H1 (cell line): ENCODE data around the gene FEV. TPM values are rescaled to one million over a fixed set of nuclear protein-coding genes. Genes with fewer than 3 reads are reported as not detected.

Experiments
- CTCF ChIA-PET: fragments of 300-600 bp; sonication (Branson Sonifier 250); formaldehyde crosslinking; loops from one replicate; lab custom pipeline; 2021; ENCODE audit not compliant: partially characterized antibody; lab: Charles Lee
- POLR2A ChIA-PET: fragments of 300-600 bp; sonication (Branson Sonifier 250); formaldehyde crosslinking; loops from one replicate; lab custom pipeline; 2021; ENCODE audit warnings: inconsistent platforms; ENCODE audit not compliant: partially characterized antibody; lab: Charles Lee
- DNase-seq, 2 experiments: peaks; one replicate each; pipeline versions ENCODE4 v3.0.0 to v3.0.0-alpha.2; 2010 to 2022; ENCODE audit warnings: low spot score in 2 of 2, low read depth in 1 of 2, mixed read lengths in 1 of 2
- FAIRE-seq: peaks from 2 replicates; lab custom pipeline; 2011; peaks lifted over from hg19 to GRCh38; lab: Jason Lieb, UNC
- H2AFZ ChIP-seq: 2 replicates; pipeline ENCODE4 v1.8.1; 2012; ENCODE audit warnings: low read length, inconsistent platforms
- H2AK5ac ChIP-seq: 2 replicates; pipeline ENCODE4 v1.6.1; 2013; ENCODE audit warnings: low read depth, low read length
- H2BK120ac ChIP-seq: replicated peaks from 2 replicates; pipeline ENCODE3; 2013; ENCODE audit warnings: low read depth, low read length, inconsistent platforms
- H2BK12ac ChIP-seq: 2 replicates; pipeline ENCODE4 v1.6.1; 2013; ENCODE audit warnings: low read depth, low read length
- H2BK15ac ChIP-seq: 2 replicates; pipeline ENCODE4 v1.6.1; 2013; ENCODE audit warnings: low read length
- H2BK20ac ChIP-seq: 2 replicates; pipeline ENCODE4 v1.6.1; 2013; ENCODE audit warnings: low read length
- H2BK5ac ChIP-seq: 2 replicates; pipeline ENCODE4 v1.6.1; 2013; ENCODE audit warnings: low read depth, low read length
- H3K14ac ChIP-seq: 2 replicates; pipeline ENCODE4 v1.6.1; 2013; ENCODE audit warnings: inconsistent platforms; ENCODE audit not compliant: insufficient read length
- H3K18ac ChIP-seq: 2 replicates; pipeline ENCODE4 v1.6.1; 2013; ENCODE audit warnings: low read length; ENCODE audit errors: extremely low read depth
- H3K23ac ChIP-seq: 2 replicates; pipeline ENCODE4 v1.6.1; 2013; ENCODE audit warnings: inconsistent platforms; ENCODE audit not compliant: insufficient read length
- H3K23me2 ChIP-seq: 2 replicates; pipeline ENCODE4 v1.6.1; 2013; ENCODE audit warnings: low read depth, low read length
- H3K27ac ChIP-seq: 2 replicates; pipeline ENCODE4 v1.6.1; 2011; ENCODE audit warnings: low read depth, low read length, inconsistent platforms
- H3K27me3 ChIP-seq, 4 experiments: replicated peaks in 1 of 4; 1 replicate in 1 of 4; 2 replicates in 3 of 4; pipeline versions ENCODE4 v1.6.1 to v1.8.1; 2011 to 2013; ENCODE audit warnings: low read length in 3 of 4, mild to moderate bottlenecking in 3 of 4, inconsistent platforms in 2 of 4, mixed read lengths in 2 of 4, moderate library complexity in 1 of 4; ENCODE audit not compliant: control insufficient read depth in 3 of 4, insufficient read depth in 3 of 4; ENCODE audit errors: extremely low read depth in 1 of 4
- H3K36me3 ChIP-seq, 4 experiments: 2 replicates each; pipeline versions ENCODE4 v1.6.1 to v1.8.1; 2011 to 2013; ENCODE audit warnings: mild to moderate bottlenecking in 4 of 4, low read length in 3 of 4, moderate library complexity in 2 of 4, control low read depth in 1 of 4, inconsistent platforms in 1 of 4; ENCODE audit not compliant: insufficient read depth in 4 of 4, control insufficient read depth in 2 of 4
- H3K4ac ChIP-seq: replicated peaks from 2 replicates; pipeline ENCODE3; 2013; ENCODE audit warnings: low read length, low read depth, mixed read lengths, inconsistent platforms; ENCODE audit not compliant: insufficient read length
- H3K4me1 ChIP-seq, 4 experiments: replicated peaks in 1 of 4; 1 replicate in 1 of 4; 2 replicates in 3 of 4; pipeline versions ENCODE4 v1.6.1 to v1.8.1; 2011 to 2013; ENCODE audit warnings: low read length in 3 of 4, inconsistent platforms in 2 of 4, mixed read lengths in 1 of 4; ENCODE audit not compliant: insufficient read depth in 4 of 4, control insufficient read depth in 3 of 4
- H3K4me2 ChIP-seq, 2 experiments: 2 replicates each; pipeline versions ENCODE4 v1.6.1 to v1.8.1; 2011 to 2013; ENCODE audit warnings: low read depth in 2 of 2, low read length in 2 of 2, control low read depth in 1 of 2, inconsistent platforms in 1 of 2, mild to moderate bottlenecking in 1 of 2; ENCODE audit not compliant: insufficient read depth in 1 of 2
- H3K4me3 ChIP-seq, 4 experiments: fragments of 200-600, 300-600 bp in 1 of 4; sonication (generic), shearing (Covaris generic), sonication (Bioruptor Twin) in 1 of 4; 2 replicates each; pipeline versions ENCODE4 v1.5.1 to v1.8.1; 2011 to 2016; ENCODE audit warnings: low read length in 4 of 4, low read depth in 3 of 4, control low read depth in 2 of 4, inconsistent platforms in 2 of 4, mild to moderate bottlenecking in 2 of 4, mixed read lengths in 1 of 4, moderate library complexity in 1 of 4; ENCODE audit not compliant: insufficient read depth in 2 of 4; ENCODE audit errors: extremely low read depth in 1 of 4
- H3K56ac ChIP-seq: replicated peaks from 2 replicates; pipeline ENCODE3; 2013; ENCODE audit warnings: low read depth, mild to moderate bottlenecking, mixed read lengths, low read length, inconsistent platforms; ENCODE audit not compliant: insufficient read length
- H3K79me1 ChIP-seq: 2 replicates; pipeline ENCODE4 v1.6.1; 2013; ENCODE audit warnings: low read depth, low read length, control low read depth
- H3K79me2 ChIP-seq, 2 experiments: 2 replicates each; pipeline versions ENCODE4 v1.6.1 to v1.8.1; 2012 to 2013; ENCODE audit warnings: low read length in 2 of 2, mild to moderate bottlenecking in 2 of 2, inconsistent platforms in 1 of 2; ENCODE audit not compliant: insufficient read depth in 2 of 2, control insufficient read depth in 1 of 2
- H3K9ac ChIP-seq, 4 experiments: replicated peaks in 1 of 4; 1 replicate in 1 of 4; 2 replicates in 3 of 4; pipeline versions ENCODE4 v1.6.1 to v1.8.1; 2011 to 2013; ENCODE audit warnings: low read depth in 3 of 4, low read length in 3 of 4, control low read depth in 2 of 4, mild to moderate bottlenecking in 2 of 4, moderate library complexity in 2 of 4, inconsistent platforms in 1 of 4; ENCODE audit errors: extremely low read depth in 1 of 4
- H3K9me3 ChIP-seq, 2 experiments: 2 replicates each; pipeline versions ENCODE4 v1.6.1 to v1.8.1; 2012 to 2013; ENCODE audit warnings: mild to moderate bottlenecking in 2 of 2, moderate library complexity in 2 of 2, control low read depth in 1 of 2, inconsistent platforms in 1 of 2, low read depth in 1 of 2, low read length in 1 of 2, mixed read lengths in 1 of 2; ENCODE audit not compliant: insufficient read depth in 2 of 2
- H4K20me1 ChIP-seq, 2 experiments: replicated peaks in 1 of 2; 2 replicates each; pipeline versions ENCODE3 to v1.8.1; 2011 to 2013; ENCODE audit warnings: inconsistent platforms in 2 of 2, low read length in 2 of 2, mild to moderate bottlenecking in 1 of 2; ENCODE audit not compliant: insufficient read depth in 2 of 2, control insufficient read depth in 1 of 2
- H4K5ac ChIP-seq: 2 replicates; pipeline ENCODE4 v1.6.1; 2013; ENCODE audit warnings: low read length, low read depth, mixed read lengths, inconsistent platforms; ENCODE audit not compliant: insufficient read length
- H4K8ac ChIP-seq: 2 replicates; pipeline ENCODE4 v1.8.0; 2013; ENCODE audit warnings: mild to moderate bottlenecking, moderate library complexity, low read length, inconsistent platforms; ENCODE audit not compliant: insufficient read depth; ENCODE audit errors: extremely low read depth
- H4K91ac ChIP-seq: replicated peaks from 2 replicates; pipeline ENCODE3; 2013; ENCODE audit warnings: low read length, mixed read lengths, inconsistent platforms; ENCODE audit not compliant: insufficient read length
- ASH2L ChIP-seq: fragments of 200-600, 300-600 bp; sonication (generic); IDR thresholded peaks from one replicate; pipeline ENCODE4 v1.7.1; 2017; ENCODE audit warnings: low read length
- CBX5 ChIP-seq: fragments of 300-800, 300-1000 bp; sonication (generic); IDR thresholded peaks from 2 replicates; pipeline ENCODE4 v1.7.1; 2016; ENCODE audit warnings: antibody characterized with exemption, low read length, low read depth
- EGR1 ChIP-seq: IDR thresholded peaks from 2 replicates; pipeline ENCODE4 v1.6.1; 2011; ENCODE audit warnings: low read depth, low read length, borderline replicate concordance
- EP300 ChIP-seq, 2 experiments: IDR thresholded peaks; 1 replicate in 1 of 2; 2 replicates in 1 of 2; pipeline ENCODE4 v1.6.1; 2011 to 2012; ENCODE audit warnings: low read depth in 2 of 2, low read length in 2 of 2, mild to moderate bottlenecking in 2 of 2, borderline replicate concordance in 1 of 2, inconsistent platforms in 1 of 2, moderate library complexity in 1 of 2
- NRF1 ChIP-seq: IDR thresholded peaks from 2 replicates; pipeline ENCODE4 v1.6.1; 2011; ENCODE audit warnings: mild to moderate bottlenecking, low read depth, low read length, improper control_type of control experiment
- POLR2A ChIP-seq, 2 experiments: IDR thresholded peaks; 1 replicate in 1 of 2; 2 replicates in 1 of 2; pipeline ENCODE4 v1.6.1; 2011; ENCODE audit warnings: low read depth in 2 of 2, low read length in 2 of 2, mild to moderate bottlenecking in 2 of 2; ENCODE audit errors: control extremely low read depth in 1 of 2
- POLR2AphosphoS5 ChIP-seq: IDR thresholded peaks from 2 replicates; pipeline ENCODE4 v1.6.1; 2011; ENCODE audit warnings: low read depth, low read length
- SIN3A ChIP-seq, 2 experiments: IDR thresholded peaks in 1 of 2; conservative IDR thresholded peaks in 1 of 2; 2 replicates each; pipeline ENCODE4 v1.6.1; 2011 to 2012; ENCODE audit warnings: low read length in 2 of 2, improper control_type of control experiment in 1 of 2, low read depth in 1 of 2, mild to moderate bottlenecking in 1 of 2
- WGBS, 2 experiments: shearing (Covaris generic) in 1 of 2; methylation state at CpG; one replicate each; pipeline versions ENCODE4 v1.1.6 to v1.1.7; 2013 to 2015; ENCODE audit warnings: low lambda C conversion rate in 2 of 2, mixed read lengths in 2 of 2, inconsistent platforms in 1 of 2, low coverage in 1 of 2, missing lambda C conversion rate in 1 of 2; ENCODE audit not compliant: insufficient replicate concordance in 2 of 2, insufficient coverage in 1 of 2, insufficient read length in 1 of 2; ENCODE audit errors: extremely low coverage in 1 of 2, missing lambda C conversion rate in 1 of 2; 5-methylcytosine and 5-hydroxymethylcytosine counted together
- long read RNA-seq, 2 experiments: library from RNA in 1 of 2; library from capped mRNA in 1 of 2; stranded (forward); transcript quantifications; one replicate each; pipeline ENCODE4 v2.0.0, GENCODE V29; 2021; ENCODE audit warnings: inconsistent platforms in 1 of 2
- polyA minus RNA-seq, 3 experiments: library from RNA; depleted of rRNA, polyadenylated mRNA; stranded (reverse); fragments of >200 nt; gene quantifications; 1 replicate in 2 of 3; 2 replicates in 1 of 3; pipeline ENCODE4 v1.2.3, GENCODE V29; 2011
- polyA plus RNA-seq, 7 experiments: library from polyadenylated mRNA; depleted of rRNA in 3 of 7; stranded (reverse) in 5 of 7; unstranded in 2 of 7; fragments of >200 nt in 5 of 7; fragments of 200-250 nt in 2 of 7; gene quantifications; 1 replicate in 5 of 7; 2 replicates in 1 of 7; 4 replicates in 1 of 7; pipeline versions ENCODE4 v1.2.1 to v1.2.3, GENCODE V29; 2011 to 2013; ENCODE audit warnings: missing spikeins in 2 of 7, mixed read lengths in 2 of 7
- total RNA-seq: library from RNA; stranded (reverse); fragmentation: NEBNext Ultra II Directional; extraction: Animal tissue kit (Norgen Biotek cat#: 25700); gene quantifications from 2 replicates; pipeline ENCODE4 v1.2.1, GENCODE V29; 2021

The FEV gene
- total RNA-seq = not detected in 2 replicates
- polyA plus RNA-seq (2011; rRNA removed) = not detected in 2 replicates
- not detected for polyA plus RNA-seq (2011; cell fraction: cytosol; rRNA removed)
- not detected for polyA plus RNA-seq (2011; cell fraction: nucleus; rRNA removed)
- polyA plus RNA-seq (2012, experiment 1 of 2) = not detected in 4 replicates
- not detected for polyA plus RNA-seq (2012, experiment 2 of 2)
- polyA plus RNA-seq (2013, experiment 1 of 2) = not detected
- polyA plus RNA-seq (2013, experiment 2 of 2) = not detected
- polyA minus RNA-seq (2011; rRNA and poly(A)+ RNA removed) = not detected in 2 replicates
- not detected for polyA minus RNA-seq (2011; cell fraction: cytosol; rRNA and poly(A)+ RNA removed)
- not detected for polyA minus RNA-seq (2011; cell fraction: nucleus; rRNA and poly(A)+ RNA removed)
- long read RNA-seq, experiment 1 = 0 reads
- long read RNA-seq, experiment 2 = 0 reads

DNA sequence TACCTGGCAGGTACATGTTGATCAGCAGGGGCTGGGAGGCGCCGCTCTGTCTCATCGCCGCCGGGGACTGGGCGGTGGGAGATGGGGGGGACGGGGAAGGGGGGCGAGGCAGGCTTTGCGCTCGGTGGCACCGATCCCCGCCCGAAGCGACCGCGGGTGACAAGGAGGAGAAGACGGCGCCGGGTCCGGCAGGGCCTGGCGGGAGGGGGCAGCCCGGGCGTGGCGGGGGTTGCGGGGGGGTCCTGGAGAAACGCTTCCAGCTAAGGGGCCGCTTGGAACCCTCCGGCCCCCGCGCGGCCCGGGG is at the start of gene FEV:
Gene FEV, minus strand, starts transcription at position 164 of the 304 bp plus-strand sequence. Its CDS starts 109 bp downstream, at position 55.
- peak within 1 kb of the TSS; percentile 46 to 67 for H3K4me2 ChIP-seq
- no peak within 1 kb of the TSS for H3K23ac ChIP-seq
- no peak within 1 kb of the TSS; the same call in 1 of the 2 replicates for H2BK20ac ChIP-seq
- no peak within 1 kb of the TSS for H2AFZ ChIP-seq
- H2BK15ac ChIP-seq = no peak within 1 kb of the TSS
- H3K27me3 ChIP-seq = peaks cover 95 to 99% (median 97%) of the 10 kb centered on the region in 4 experiments
- H3K14ac ChIP-seq = no peak within 1 kb of the TSS
- H3K79me2 ChIP-seq = no peaks in the 10 kb centered on the region
- H3K18ac ChIP-seq = peak within 1 kb of the TSS; percentile 32; the same call in 1 of the 2 replicates
- H2AK5ac ChIP-seq = no peak within 1 kb of the TSS
- H3K4me3 ChIP-seq = peak within 1 kb of the TSS in 3 of 4 experiments; percentile 6 to 52 (median 32); a peak in 5 of 8 replicates
- H4K20me1 ChIP-seq = peaks cover 16 to 37% of the 10 kb centered on the region in 2 experiments
- no peak within 1 kb of the TSS for H3K9ac ChIP-seq
- H4K8ac ChIP-seq = peak within 1 kb of the TSS; percentile 88; the same call in 1 of the 2 replicates
- no peak within 1 kb of the TSS for H2BK120ac ChIP-seq
- no peaks in the 10 kb centered on the region for H3K79me1 ChIP-seq
- peak within 1 kb of the TSS; percentile 60; the same call in 1 of the 2 replicates for H2BK12ac ChIP-seq
- H3K36me3 ChIP-seq = peaks cover 0 to 7% (median 0%) of the 10 kb centered on the region in 4 experiments; a peak in 1 of 8 replicates
- no peak within 1 kb of the TSS for H4K91ac ChIP-seq
- CTCF ChIA-PET = interaction anchor here (0.6 to 13.0 kb wide), 8 partner anchors 11 to 173 kb away, joined by 3 to 284 read pairs (median 4); partner anchors contain the start of gene CRYBA2
- H3K9me3 ChIP-seq = no peaks in the 10 kb centered on the region
- no peak within 1 kb of the TSS for H4K5ac ChIP-seq
- H3K23me2 ChIP-seq = peaks cover 3% of the 10 kb centered on the region; the same call in 1 of the 2 replicates
- WGBS, 2 experiments = 3% methylated on average over 8 of the region's 32 CpGs; no CpG with 5 or more reads in 1 of the 2 experiments
- H2BK5ac ChIP-seq = no peak within 1 kb of the TSS
- H3K4me1 ChIP-seq = peaks cover 0 to 21% (median 17%) of the 10 kb centered on the region in 4 experiments; a peak in 5 of 7 replicates
- no peak within 1 kb of the TSS for H3K4ac ChIP-seq
- TF ChIP-seq NRF1 (no peak), EP300 (IDR thresholded peaks at IDR 0.05; ENCODE audit: borderline replicate concordance in 1 of 2, low read depth in 2 of 2, low read length in 2 of 2) (no peak), ASH2L (no peak), EGR1 (no peak), SIN3A (conservative IDR thresholded peaks at IDR 0.05 in 1 of 2, IDR thresholded peaks at IDR 0.05 in 1 of 2; ENCODE audit: low read depth in 1 of 2, low read length in 2 of 2) (no peak), POLR2AphosphoS5 (no peak), POLR2A (IDR thresholded peaks at IDR 0.05; ENCODE audit: control extremely low read depth in 1 of 2, low read depth in 2 of 2, low read length in 2 of 2) (no peak), CBX5 (no peak)
- DNase-seq = no peak
- no peak within 1 kb of the TSS for H3K56ac ChIP-seq
- FAIRE-seq = no peak
- H3K27ac ChIP-seq = no peak within 1 kb of the TSS
- POLR2A ChIA-PET = interaction anchor here (0.7 to 1.0 kb wide), 3 partner anchors 8 to 15 kb away, joined by 3 to 4 read pairs (median 3); no protein-coding TSS in a partner anchor
